Large intestine (tissue), 3 donors: ENCODE measurements around the gene SH3RF3. TPM values are rescaled to one million over a fixed set of nuclear protein-coding genes. Genes with fewer than 3 reads are reported as not detected.

Experiments
- DNase-seq, 2 donors: peaks; one replicate each; pipeline versions ENCODE4 v3.0.0 to v3.0.0-alpha.2; 2013
- H3K27ac ChIP-seq: one replicate; pipeline ENCODE4 v1.5.1; 2013; ENCODE audit warnings: low read length
- H3K27me3 ChIP-seq: 2 replicates; pipeline ENCODE4 v1.6.1; 2013; ENCODE audit warnings: low read length; ENCODE audit not compliant: control insufficient read depth, insufficient read depth
- H3K36me3 ChIP-seq: 2 replicates; pipeline ENCODE4 v1.6.1; 2013; ENCODE audit warnings: low read length; ENCODE audit not compliant: control insufficient read depth, insufficient read depth
- H3K4me1 ChIP-seq: one replicate; pipeline ENCODE4 v1.6.1; 2013; ENCODE audit warnings: low read length; ENCODE audit not compliant: control insufficient read depth, insufficient read depth
- H3K4me3 ChIP-seq: one replicate; pipeline ENCODE4 v1.5.1; 2013; ENCODE audit warnings: low read length
- H3K9me3 ChIP-seq: one replicate; pipeline ENCODE4 v1.6.1; 2013; ENCODE audit warnings: mild to moderate bottlenecking, low read depth, low read length, moderate library complexity; ENCODE audit not compliant: control insufficient read depth
- WGBS: methylation state at CpG from one replicate; pipeline ENCODE4 v1.1.5; 2013; ENCODE audit warnings: low lambda C conversion rate; ENCODE audit not compliant: insufficient coverage; 5-methylcytosine and 5-hydroxymethylcytosine counted together
- polyA plus RNA-seq: library from polyadenylated mRNA; unstranded; fragments of 120-200 nt; gene quantifications from one replicate; pipeline ENCODE4 v1.2.1, GENCODE V29; 2013

SH3RF3 gene
- polyA plus RNA-seq, 1 donor = 3.0 TPM

DNA sequence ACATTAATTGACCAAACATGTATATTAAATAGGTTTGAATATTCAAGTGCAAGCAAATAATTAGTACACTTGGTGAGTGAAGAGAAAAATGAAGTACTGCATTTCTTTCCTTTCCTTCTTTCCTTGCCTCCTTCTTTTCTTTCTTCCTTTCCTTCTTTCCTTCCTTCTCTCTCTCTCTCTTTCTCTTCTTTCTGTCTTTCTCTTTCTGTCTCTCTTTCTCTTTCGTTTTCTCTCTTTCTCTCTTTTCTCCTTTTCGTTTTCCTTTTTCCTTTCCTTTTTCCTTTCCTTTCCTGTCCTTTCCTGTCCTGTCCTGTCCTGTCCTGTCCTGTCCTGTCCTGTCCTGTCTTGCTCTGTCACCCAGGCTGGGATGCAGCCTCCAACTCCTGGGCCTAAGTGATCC, 119.6 kb downstream of the SH3RF3 start:
- WGBS = 98% methylated on average over 2 of the region's 2 CpGs
- H3K4me1 ChIP-seq = no peaks in the 10 kb centered on the region
- H3K27ac ChIP-seq = no peak overlapping the region
- no peaks in the 10 kb centered on the region for H3K36me3 ChIP-seq
- no peaks in the 10 kb centered on the region for H3K27me3 ChIP-seq
- no peak overlapping the region for H3K4me3 ChIP-seq
- no peak for DNase-seq
- H3K9me3 ChIP-seq = no peaks in the 10 kb centered on the region

DNA sequence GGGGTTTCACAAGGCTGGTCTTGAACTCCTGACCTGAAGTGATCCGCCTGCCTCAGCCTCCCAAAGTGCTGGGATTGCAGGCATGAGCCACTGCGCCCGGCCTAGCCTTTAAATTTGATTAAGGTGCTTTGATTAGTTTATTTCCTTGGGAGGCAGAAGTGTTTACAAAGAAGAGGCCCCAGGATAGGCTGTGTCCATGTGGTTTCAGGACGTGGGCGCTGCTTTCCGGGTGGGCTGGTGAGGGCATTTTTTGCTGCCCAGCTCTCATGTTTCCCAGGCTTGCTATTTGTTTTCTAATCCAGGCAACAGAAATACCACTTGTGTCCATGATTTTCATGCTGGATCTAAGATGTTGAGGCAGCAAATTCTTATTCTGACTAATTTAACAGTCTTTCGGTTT, 124.2 kb downstream of the SH3RF3 start:
- Histone ChIP-seq H3K4me1 (no peaks in the 10 kb centered on the region), H3K36me3 (no peaks in the 10 kb centered on the region), H3K27me3 (no peaks in the 10 kb centered on the region), H3K27ac (no peak overlapping the region), H3K9me3 (no peaks in the 10 kb centered on the region), H3K4me3 (no peak overlapping the region)
- no CpG with 5 or more reads among the region's 7 CpGs for WGBS
- DNase-seq = no peak

- H3K9me3 ChIP-seq = no peaks in the 10 kb centered on the region
- H3K4me1 ChIP-seq = no peaks in the 10 kb centered on the region
- no CpG with 5 or more reads among the region's 12 CpGs for WGBS
- H3K4me3 ChIP-seq = no peak overlapping the region
- no peak overlapping the region for H3K27ac ChIP-seq
- H3K27me3 ChIP-seq = no peaks in the 10 kb centered on the region
- no peak for DNase-seq
- no peaks in the 10 kb centered on the region for H3K36me3 ChIP-seq
Measured at GRCh38 chr2:109254174-109254904, 125.3 kb downstream of the SH3RF3 start.

DNA sequence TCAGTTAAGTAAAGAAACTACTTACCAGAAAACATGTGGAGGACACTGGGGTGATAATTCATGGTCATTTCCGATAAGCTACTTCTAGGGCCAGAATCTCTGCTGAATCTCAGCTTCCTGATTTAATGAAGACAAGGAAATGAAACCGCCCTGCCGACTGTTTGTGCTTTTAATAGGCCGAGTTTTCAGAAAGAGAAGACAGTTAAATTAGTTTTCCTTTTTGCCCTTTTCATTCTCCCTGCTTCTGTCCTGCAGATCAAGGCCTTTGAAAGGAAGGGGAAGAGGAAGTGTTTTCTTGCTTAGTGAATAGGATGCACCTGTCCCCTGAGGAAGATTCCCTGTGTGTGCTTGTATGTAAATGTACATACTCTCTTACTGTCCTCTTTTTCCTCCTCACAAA, 126.6 kb downstream of the SH3RF3 start:
- Histone ChIP-seq H3K27ac (no peak overlapping the region), H3K4me1 (no peaks in the 10 kb centered on the region), H3K9me3 (no peaks in the 10 kb centered on the region), H3K27me3 (no peaks in the 10 kb centered on the region), H3K36me3 (no peaks in the 10 kb centered on the region), H3K4me3 (no peak overlapping the region)
- 100% methylated on average over 1 of the region's 4 CpGs for WGBS
- no peak for DNase-seq

DNA sequence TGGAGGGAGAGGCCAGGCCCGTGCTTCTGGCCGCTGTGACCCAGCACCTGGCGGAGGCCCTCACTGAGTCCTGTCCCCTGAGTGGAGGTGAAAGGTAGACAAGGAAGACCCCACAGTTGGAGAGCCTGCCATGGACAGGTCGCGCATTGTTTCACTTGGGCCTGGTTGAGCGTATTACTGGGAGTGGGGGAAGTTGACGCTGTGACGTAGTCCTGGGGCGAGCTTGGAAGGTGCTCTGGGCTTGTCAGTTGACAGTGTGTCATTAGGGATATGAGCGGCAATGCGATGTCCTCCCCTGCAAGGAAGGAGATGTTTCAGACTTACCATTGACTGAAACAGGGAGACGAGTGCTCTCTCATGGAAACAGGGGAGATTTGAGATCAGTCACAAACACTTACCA, 127.1 kb downstream of the SH3RF3 start:
- H3K4me1 ChIP-seq = no peaks in the 10 kb centered on the region
- H3K27ac ChIP-seq = no peak overlapping the region
- no peaks in the 10 kb centered on the region for H3K9me3 ChIP-seq
- H3K36me3 ChIP-seq = no peaks in the 10 kb centered on the region
- no peaks in the 10 kb centered on the region for H3K27me3 ChIP-seq
- H3K4me3 ChIP-seq = no peak overlapping the region
- DNase-seq = no peak
- WGBS = no CpG with 5 or more reads among the region's 12 CpGs

DNA sequence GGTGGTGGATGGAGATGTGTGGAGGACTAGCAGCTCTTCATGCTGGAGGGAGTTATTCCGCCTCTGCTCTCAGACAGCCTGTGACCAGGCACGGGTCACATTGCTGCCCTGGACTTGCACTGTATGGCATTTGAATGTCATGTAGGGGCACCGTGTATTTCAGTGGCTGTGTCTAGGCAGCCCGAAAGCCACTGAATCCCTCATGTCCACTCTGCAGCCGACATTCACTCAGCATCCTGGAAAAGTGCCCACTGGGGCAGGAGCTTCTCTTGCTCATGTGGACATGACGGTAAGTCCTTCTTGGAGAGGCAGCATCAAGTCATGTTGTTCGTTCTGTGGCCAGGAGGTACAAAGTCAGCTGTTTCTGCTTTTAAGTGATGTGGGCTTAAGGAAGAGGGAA, 127.9 kb downstream of the SH3RF3 start:
- WGBS = no CpG with 5 or more reads among the region's 7 CpGs
- Histone ChIP-seq H3K4me1 (no peaks in the 10 kb centered on the region), H3K27ac (no peak overlapping the region), H3K9me3 (no peaks in the 10 kb centered on the region), H3K27me3 (no peaks in the 10 kb centered on the region), H3K4me3 (no peak overlapping the region), H3K36me3 (no peaks in the 10 kb centered on the region)
- no peak for DNase-seq

- Histone ChIP-seq H3K27ac (no peak overlapping the region), H3K4me3 (no peak overlapping the region), H3K9me3 (no peaks in the 10 kb centered on the region), H3K27me3 (no peaks in the 10 kb centered on the region), H3K4me1 (no peaks in the 10 kb centered on the region), H3K36me3 (no peaks in the 10 kb centered on the region)
- no CpG with 5 or more reads among the region's 3 CpGs for WGBS
- DNase-seq = no peak
Measured at GRCh38 chr2:109257653-109258052, 128.6 kb downstream of the SH3RF3 start.

DNA sequence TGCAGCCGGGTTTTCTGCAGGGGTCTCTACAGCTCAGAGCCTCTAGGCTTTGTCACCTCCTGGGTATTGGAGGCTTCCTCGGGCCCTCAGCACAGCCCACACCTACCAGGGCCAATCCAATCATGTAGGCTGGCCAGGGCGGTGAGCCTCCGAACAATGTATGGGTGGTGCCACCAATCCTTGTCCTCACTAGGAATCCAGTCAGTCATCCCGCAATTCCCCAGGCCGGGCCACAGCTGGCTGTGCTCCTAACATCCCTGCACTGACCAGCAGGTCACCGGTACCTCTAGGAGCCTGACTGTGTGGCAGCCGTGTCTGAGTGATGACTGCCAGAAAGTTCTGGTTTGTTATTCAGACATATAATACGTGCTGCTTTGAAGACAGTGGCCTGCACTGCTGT, 129.4 kb downstream of the SH3RF3 start:
- Histone ChIP-seq H3K4me1 (no peaks in the 10 kb centered on the region), H3K27ac (no peak overlapping the region), H3K9me3 (no peaks in the 10 kb centered on the region), H3K36me3 (no peaks in the 10 kb centered on the region), H3K4me3 (no peak overlapping the region), H3K27me3 (no peaks in the 10 kb centered on the region)
- no CpG with 5 or more reads among the region's 9 CpGs for WGBS
- no peak for DNase-seq

DNA sequence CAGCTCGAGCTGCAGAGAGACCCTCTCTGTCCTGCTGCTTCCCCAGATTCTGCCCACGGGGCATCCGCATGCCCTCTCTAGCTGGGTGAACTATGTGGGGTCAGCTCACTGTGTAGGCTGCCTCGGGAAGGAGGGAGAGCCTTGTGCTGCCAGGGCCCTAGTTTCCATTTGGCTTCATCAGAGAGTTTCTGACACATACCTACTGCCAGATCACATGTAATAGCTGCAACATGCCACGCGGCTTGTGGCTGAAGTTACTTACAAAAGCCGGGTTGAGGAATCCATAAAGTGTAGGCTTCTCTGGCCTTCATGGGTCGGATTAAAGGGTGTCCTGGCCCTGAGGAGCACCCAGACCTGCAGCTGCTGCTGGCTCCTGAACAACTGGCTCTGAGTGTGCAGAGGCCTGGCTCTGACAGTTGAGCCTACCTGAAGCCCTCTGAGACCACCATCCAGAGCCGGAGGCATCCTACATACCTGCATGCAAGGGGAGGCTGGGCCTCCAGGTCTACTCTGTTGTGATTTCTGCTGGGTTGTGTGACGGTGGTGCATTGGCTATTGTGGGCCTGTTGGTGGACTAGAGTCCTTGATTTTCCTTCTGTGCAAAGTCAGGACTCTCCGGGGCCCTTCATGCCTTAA, 130.0 kb downstream of the SH3RF3 start:
- no peak for DNase-seq

DNA sequence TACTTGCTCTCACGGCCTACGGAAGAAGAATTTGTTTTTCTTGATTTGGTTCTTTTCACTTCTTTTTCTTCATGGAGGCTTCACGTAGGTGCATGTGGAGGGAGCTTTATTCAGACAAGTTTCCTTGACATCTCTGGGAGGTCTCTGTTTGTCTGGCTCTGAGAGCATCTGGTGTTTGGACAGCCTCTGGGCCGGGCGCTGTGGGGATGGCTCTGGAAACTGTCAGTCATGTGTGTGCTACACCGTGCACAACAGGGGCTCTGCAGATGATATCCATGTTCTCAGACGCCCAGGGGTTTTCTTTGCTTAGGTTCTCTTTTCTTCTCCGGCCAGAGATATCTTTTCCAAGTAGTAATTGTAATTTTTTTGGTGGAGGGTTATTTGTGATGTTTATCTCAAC, 130.7 kb downstream of the SH3RF3 start:
- H3K27ac ChIP-seq = no peak overlapping the region
- no peaks in the 10 kb centered on the region for H3K27me3 ChIP-seq
- H3K9me3 ChIP-seq = no peaks in the 10 kb centered on the region
- WGBS = 25% methylated on average over 1 of the region's 8 CpGs
- H3K36me3 ChIP-seq = no peaks in the 10 kb centered on the region
- no peaks in the 10 kb centered on the region for H3K4me1 ChIP-seq
- H3K4me3 ChIP-seq = no peak overlapping the region
- no peak for DNase-seq

More for the DNA sequence above, 130.0 kb downstream of the SH3RF3 start:
- Histone ChIP-seq H3K4me1 (no peaks in the 10 kb centered on the region), H3K36me3 (no peaks in the 10 kb centered on the region), H3K9me3 (no peaks in the 10 kb centered on the region), H3K4me3 (no peak overlapping the region), H3K27me3 (no peaks in the 10 kb centered on the region), H3K27ac (no peak overlapping the region)
- no CpG with 5 or more reads among the region's 11 CpGs for WGBS
